GM19351 (cell line): ENCODE measurements around the gene TPRN.
A peak's percentile ranks its signal among the peaks of the same experiment; 100 is the strongest.

Experiments
- ATAC-seq: cut with Tn5 transposase; IDR thresholded peaks from one replicate; pipeline ENCODE4 v1.9.1; 2021; ENCODE audit warnings: mild to moderate bottlenecking, moderate library complexity; ENCODE audit not compliant: unreplicated experiment

The TPRN gene

GRCh38 chr9:137225699-137226331 lies 25.3 kb upstream of the TPRN start:
- ATAC-seq: no peak

- no peak for ATAC-seq
Observed at GRCh38 chr9:137224830-137225694, 24.5 kb upstream of the TPRN start, which contains the start of gene CYSRT1. CYSRT1 (plus strand) TSS chr9:137225174; CDS start chr9:137225622, 448 bp downstream.

GRCh38 chr9:137223078-137223970 lies 22.8 kb upstream of the TPRN start:
- peak; percentile 74 for ATAC-seq

- ATAC-seq: no peak
Observed at GRCh38 chr9:137222190-137223077, 21.9 kb upstream of the TPRN start, which contains the start of gene RNF208. RNF208 (minus strand) TSS chr9:137222240; CDS start chr9:137221212, 1,028 bp downstream.

- ATAC-seq: no peak
Observed at GRCh38 chr9:137221506-137222111, 21.1 kb upstream of the TPRN start.

- no peak for ATAC-seq
Observed at GRCh38 chr9:137221095-137221505, 20.6 kb upstream of the TPRN start.

GRCh38 chr9:137220317-137221094 lies 20.0 kb upstream of the TPRN start:
- ATAC-seq: no peak

GRCh38 chr9:137219757-137220316 lies 19.3 kb upstream of the TPRN start:
- ATAC-seq: no peak

GRCh38 chr9:137218754-137219271 lies 18.3 kb upstream of the TPRN start:
- ATAC-seq: no peak

- ATAC-seq: no peak
Observed at GRCh38 chr9:137218212-137218753, 17.7 kb upstream of the TPRN start.

- no peak for ATAC-seq
Observed at GRCh38 chr9:137217276-137218211, 17.0 kb upstream of the TPRN start.

GRCh38 chr9:137216188-137216965 lies 15.8 kb upstream of the TPRN start:
- ATAC-seq: no peak

GRCh38 chr9:137215196-137215986 lies 14.8 kb upstream of the TPRN start:
- no peak for ATAC-seq

- no peak for ATAC-seq
Observed at GRCh38 chr9:137214620-137215019, 14.1 kb upstream of the TPRN start.
